ENCODE measurements around the gene LYRM1. TPM values are rescaled to one million over a fixed set of nuclear protein-coding genes. Genes with fewer than 3 reads are reported as not detected.

Gene LYRM1
- polyA plus RNA-seq (2012; ENCODE audit: insufficient read depth, insufficient read length, low read depth), result 17.4 TPM

- H3K9me3 ChIP-seq, result no peaks in the 10 kb centered on the region
- DNase-seq, result peak; percentile 99
- H3K4me3 ChIP-seq (ENCODE audit: low read depth, low read length), result peak within 1 kb of the TSS; percentile 87
- H3K36me3 ChIP-seq, result peaks cover 2% of the 10 kb centered on the region
- no peaks in the 10 kb centered on the region; the same call in 1 of the 2 replicates for H3K4me1 ChIP-seq
- no peak for TF ChIP-seq CTCF (IDR thresholded peaks at IDR 0.05; ENCODE audit: low read depth, low read length)
- no peaks in the 10 kb centered on the region for H3K27me3 ChIP-seq
Observed at GRCh38 chr16:20900299-20901067, at the start of gene LYRM1, which contains the start of gene DCUN1D3. LYRM1 (plus strand) TSS chr16:20900771; CDS start chr16:20915556, 14,785 bp downstream. DCUN1D3 (minus strand) TSS chr16:20900358; CDS start chr16:20862538, 37,820 bp downstream.

DNA sequence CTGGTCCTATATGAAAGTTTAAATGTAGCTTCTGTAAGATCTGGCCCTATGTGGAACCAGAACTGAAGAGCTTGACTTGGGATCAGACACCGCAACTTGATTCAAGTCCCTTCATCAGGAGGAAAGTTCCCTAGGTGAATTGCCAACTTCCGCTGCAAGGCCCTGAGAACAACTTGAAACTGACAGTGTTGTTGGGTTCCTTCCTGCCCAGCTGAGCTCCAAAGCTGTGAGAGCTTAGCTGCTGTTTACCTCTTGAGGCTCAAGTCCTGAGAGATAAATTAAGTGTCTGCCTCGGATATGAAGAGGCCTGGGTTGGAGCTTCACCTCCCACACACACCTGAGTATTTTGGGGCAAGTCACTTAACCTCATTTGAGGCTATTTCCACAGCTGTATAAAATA, 49.6 kb upstream of the LYRM1 start:
- H3K27me3 ChIP-seq, result no peaks in the 10 kb centered on the region
- H3K9me3 ChIP-seq, result no peaks in the 10 kb centered on the region
- DNase-seq, result no peak
- TF ChIP-seq CTCF (IDR thresholded peaks at IDR 0.05; ENCODE audit: low read depth, low read length), result no peak
- H3K4me3 ChIP-seq (ENCODE audit: low read depth, low read length), result no peak overlapping the region
- H3K4me1 ChIP-seq, result no peaks in the 10 kb centered on the region; the same call in 1 of the 2 replicates
- no peaks in the 10 kb centered on the region; the same call in 1 of the 2 replicates for H3K36me3 ChIP-seq

DNA sequence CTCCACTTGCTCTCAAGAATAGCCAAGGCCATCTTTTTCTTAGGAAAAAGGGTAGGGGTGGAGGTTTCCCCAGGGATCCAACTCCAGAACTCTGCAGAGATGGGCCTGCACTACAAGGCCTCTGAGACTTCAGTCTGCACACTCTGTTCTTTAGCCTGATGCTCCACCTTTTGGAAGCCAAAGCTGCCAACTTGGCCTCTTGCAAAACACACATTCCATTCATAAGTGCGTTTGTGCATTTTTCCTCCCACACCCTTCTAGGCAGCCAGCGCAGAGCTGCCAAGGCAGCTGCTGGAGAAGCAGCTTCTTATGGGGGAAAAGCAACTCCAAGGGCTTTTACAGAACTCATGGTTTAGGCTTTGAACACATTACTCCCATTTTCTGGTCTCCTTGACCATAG, 49.0 kb upstream of the LYRM1 start:
- Histone ChIP-seq H3K9me3 (no peaks in the 10 kb centered on the region), H3K27me3 (no peaks in the 10 kb centered on the region), H3K36me3 (no peaks in the 10 kb centered on the region; the same call in 1 of the 2 replicates), H3K4me3 (ENCODE audit: low read depth, low read length) (no peak overlapping the region), H3K4me1 (no peaks in the 10 kb centered on the region; the same call in 1 of the 2 replicates)
- no peak for TF ChIP-seq CTCF (IDR thresholded peaks at IDR 0.05; ENCODE audit: low read depth, low read length)
- DNase-seq, result no peak

- H3K4me1 ChIP-seq, result no peaks in the 10 kb centered on the region; the same call in 1 of the 2 replicates
- H3K9me3 ChIP-seq, result no peaks in the 10 kb centered on the region
- no peak for DNase-seq
- TF ChIP-seq CTCF (IDR thresholded peaks at IDR 0.05; ENCODE audit: low read depth, low read length), result no peak
- H3K27me3 ChIP-seq, result no peaks in the 10 kb centered on the region
- H3K4me3 ChIP-seq (ENCODE audit: low read depth, low read length), result no peak overlapping the region
- H3K36me3 ChIP-seq, result no peaks in the 10 kb centered on the region
Observed at GRCh38 chr16:20853143-20853542, 47.4 kb upstream of the LYRM1 start.

GRCh38 chr16:20853981-20854620, 46.5 kb upstream of the LYRM1 start:
- H3K4me3 ChIP-seq (ENCODE audit: low read depth, low read length), result no peak overlapping the region
- H3K4me1 ChIP-seq, result no peaks in the 10 kb centered on the region; the same call in 1 of the 2 replicates
- no peak for DNase-seq
- no peak for TF ChIP-seq CTCF (IDR thresholded peaks at IDR 0.05; ENCODE audit: low read depth, low read length)
- H3K36me3 ChIP-seq, result no peaks in the 10 kb centered on the region
- no peaks in the 10 kb centered on the region for H3K9me3 ChIP-seq
- no peaks in the 10 kb centered on the region for H3K27me3 ChIP-seq
